Fibroblast of peridontal ligament (primary cell): ENCODE results near the gene HIVEP2.

Source experiments
- DNase-seq: peaks from one replicate; pipeline ENCODE4 v3.0.0-alpha.2; 2010; ENCODE audit errors: extremely low read depth

Gene HIVEP2

GRCh38 chr6:142946181-142946923 is 1.4 kb upstream of the HIVEP2 start:
- DNase-seq: peak; percentile 97

- DNase-seq: peak; percentile 51
These were observed 637 bp upstream of the HIVEP2 start for GRCh38 chr6:142945446-142946180.

GRCh38 chr6:142944124-142945048 is 590 bp downstream of the HIVEP2 start:
- peak; percentile 93 for DNase-seq

GRCh38 chr6:142943711-142944123 is 1.3 kb downstream of the HIVEP2 start:
- peak; percentile 44 for DNase-seq

GRCh38 chr6:142942805-142943227 is 2.2 kb downstream of the HIVEP2 start:
- DNase-seq: peak; percentile 80

- DNase-seq: no peak
These were observed 2.7 kb downstream of the HIVEP2 start for GRCh38 chr6:142942238-142942637.

GRCh38 chr6:142941018-142941417 is 4.0 kb downstream of the HIVEP2 start:
- DNase-seq: no peak

- no peak for DNase-seq
These were observed 4.5 kb downstream of the HIVEP2 start for GRCh38 chr6:142940487-142940886.

GRCh38 chr6:142938510-142938909 is 6.5 kb downstream of the HIVEP2 start:
- no peak for DNase-seq

GRCh38 chr6:142937986-142938385 is 7.0 kb downstream of the HIVEP2 start:
- no peak for DNase-seq

GRCh38 chr6:142935553-142936517 is 9.1 kb downstream of the HIVEP2 start:
- DNase-seq: no peak

GRCh38 chr6:142934599-142934998 is 10.4 kb downstream of the HIVEP2 start:
- no peak for DNase-seq

- no peak for DNase-seq
These were observed 10.9 kb downstream of the HIVEP2 start for GRCh38 chr6:142934106-142934505.

GRCh38 chr6:142933701-142934100 is 11.3 kb downstream of the HIVEP2 start:
- DNase-seq: no peak

GRCh38 chr6:142932889-142933288 is 12.1 kb downstream of the HIVEP2 start:
- DNase-seq: no peak

- DNase-seq: peak; percentile 62
These were observed 15.1 kb downstream of the HIVEP2 start for GRCh38 chr6:142929751-142930358.

- no peak for DNase-seq
These were observed 17.1 kb downstream of the HIVEP2 start for GRCh38 chr6:142927904-142928303.

- peak; percentile 49 for DNase-seq
These were observed 17.8 kb downstream of the HIVEP2 start for GRCh38 chr6:142927271-142927580.

- peak; percentile 76 for DNase-seq
These were observed 18.3 kb downstream of the HIVEP2 start for GRCh38 chr6:142926494-142927270.

GRCh38 chr6:142926177-142926493 is 18.8 kb downstream of the HIVEP2 start:
- DNase-seq: peak; percentile 43
